Thoracic aorta (tissue), 2 donors: ENCODE data around the gene ERG. TPM values are rescaled to one million over a fixed set of nuclear protein-coding genes. Genes with fewer than 3 reads are reported as not detected.

ENCODE experiments used
- ATAC-seq: fragments of 150-250 bp; one replicate; pipeline ENCODE4 v1.8.0; 2017; ENCODE audit warnings: low read depth; ENCODE audit not compliant: insufficient number of reproducible peaks, low FRiP score
- DNase-seq: peaks from one replicate; pipeline ENCODE4 v3.0.0-alpha.2; 2020; ENCODE audit warnings: low spot score
- H3K27ac ChIP-seq, 2 donors: fragments of 200-600 bp; sonication (generic); 1 replicate in 1 of 2; 2 replicates in 1 of 2; pipeline ENCODE4 v1.5.1; 2016; ENCODE audit warnings: mild to moderate bottlenecking in 2 of 2, moderate library complexity in 2 of 2
- H3K27me3 ChIP-seq: fragments of 200-600 bp; sonication (generic); replicated peaks from 2 replicates; pipeline ENCODE4 v1.6.0; 2016; ENCODE audit warnings: mild to moderate bottlenecking; ENCODE audit not compliant: insufficient read depth
- H3K36me3 ChIP-seq: fragments of 200-600 bp; sonication (generic); one replicate; pipeline ENCODE4 v1.5.1; 2016
- H3K4me1 ChIP-seq, 2 donors: fragments of 200-600 bp; sonication (generic); 1 replicate in 1 of 2; 2 replicates in 1 of 2; pipeline versions ENCODE4 v1.5.1 to v1.6.0; 2016; ENCODE audit warnings: low read depth in 2 of 2, mild to moderate bottlenecking in 1 of 2; ENCODE audit not compliant: control insufficient read depth in 1 of 2
- H3K4me3 ChIP-seq: fragments of 200-600 bp; sonication (generic); 2 replicates; pipeline ENCODE4 v1.5.1; 2016; ENCODE audit warnings: mild to moderate bottlenecking
- H3K9me3 ChIP-seq: fragments of 200-600 bp; sonication (generic); 2 replicates; pipeline ENCODE4 v1.5.1; 2016
- CTCF ChIP-seq: fragments of 200-600 bp; sonication (generic); IDR thresholded peaks from one replicate; pipeline ENCODE4 v1.5.1; 2019; ENCODE audit warnings: antibody characterized with exemption
- total RNA-seq, 2 donors: library from RNA; depleted of rRNA; stranded (reverse); fragments of >200 nt; gene quantifications; one replicate each; pipeline versions ENCODE4 v1.1.0 to v1.2.3, GENCODE V29; 2016

ERG gene
- total RNA-seq, 2 donors from 2014 or later: 40.2 to 177 TPM

- Histone ChIP-seq H3K27ac (no peak overlapping the region), H3K36me3 (no peaks in the 10 kb centered on the region), H3K4me3 (no peak overlapping the region), H3K27me3 (no peaks in the 10 kb centered on the region), H3K9me3 (no peaks in the 10 kb centered on the region), H3K4me1 (peaks cover 10 to 45% of the 10 kb centered on the region in 2 donors)
- DNase-seq: no peak
- ATAC-seq: no peak
- TF ChIP-seq CTCF: no peak
Measured at GRCh38 chr21:38533887-38534286, 35.6 kb upstream of the ERG start.

DNA sequence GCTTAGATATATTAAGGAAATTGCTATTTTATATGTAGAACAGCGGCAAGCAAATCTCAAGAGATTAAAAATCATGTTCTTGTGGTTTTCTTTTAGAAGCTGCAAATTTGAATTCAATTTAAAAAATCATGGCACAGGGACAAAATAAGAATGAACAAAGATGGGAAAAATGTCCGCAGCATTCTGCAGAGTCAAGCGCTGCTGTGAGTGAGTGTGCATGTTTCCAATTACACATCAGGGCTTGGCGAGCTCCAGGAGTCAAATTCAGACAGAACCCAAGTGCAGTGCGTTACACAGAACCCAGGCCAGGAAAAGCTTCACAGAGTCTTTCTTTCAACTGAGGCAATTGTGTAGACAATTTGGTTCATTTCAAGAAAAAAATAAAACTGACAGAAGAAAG, 33.3 kb upstream of the ERG start:
- Histone ChIP-seq H3K27me3 (no peaks in the 10 kb centered on the region), H3K36me3 (no peaks in the 10 kb centered on the region), H3K4me3 (peak overlapping the region; percentile 44), H3K4me1 (peaks cover 3 to 28% of the 10 kb centered on the region in 2 donors), H3K27ac (peak overlapping the region; percentile 36 to 73), H3K9me3 (no peaks in the 10 kb centered on the region)
- DNase-seq: no peak
- TF ChIP-seq CTCF: no peak
- peak; percentile 77 for ATAC-seq

DNA sequence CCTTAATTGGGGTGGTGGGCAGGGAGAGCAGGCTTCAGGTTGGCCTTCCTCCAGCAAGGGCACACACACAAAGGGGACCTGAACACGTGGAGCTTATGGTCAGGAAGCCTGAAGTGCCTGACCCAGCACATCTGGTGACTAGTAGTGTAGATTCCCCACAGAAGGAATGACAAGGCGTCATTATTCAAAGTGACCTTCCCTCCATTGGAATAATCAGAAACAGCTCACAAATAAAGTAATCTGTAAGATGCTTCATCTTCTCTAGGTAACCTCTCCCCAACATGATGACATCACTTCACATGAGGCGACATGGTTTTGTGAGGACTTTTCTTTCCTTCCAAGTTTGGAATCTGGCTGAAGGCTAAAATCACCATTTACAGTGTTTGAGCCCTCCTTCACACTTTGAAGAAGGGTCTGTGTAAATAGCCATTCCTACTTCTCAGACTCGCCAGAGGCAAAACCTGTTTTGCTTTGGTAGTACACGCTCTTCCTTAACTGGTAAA, 32.8 kb upstream of the ERG start:
- TF ChIP-seq CTCF: no peak
- Histone ChIP-seq H3K27me3 (no peaks in the 10 kb centered on the region), H3K4me3 (peak overlapping the region; percentile 44), H3K27ac (peak overlapping the region; percentile 36 to 73), H3K9me3 (no peaks in the 10 kb centered on the region), H3K4me1 (peaks cover 3 to 28% of the 10 kb centered on the region in 2 donors), H3K36me3 (no peaks in the 10 kb centered on the region)
- ATAC-seq (no peak), DNase-seq (no peak)

- no peak for ATAC-seq
- H3K27ac ChIP-seq: no peak overlapping the region
Measured at GRCh38 chr21:38527737-38528136, 29.5 kb upstream of the ERG start.

GRCh38 chr21:38525454-38525853, 27.2 kb upstream of the ERG start:
- DNase-seq: no peak
- peaks cover 13 to 55% of the 10 kb centered on the region in 2 donors for H3K4me1 ChIP-seq
- H3K9me3 ChIP-seq: no peaks in the 10 kb centered on the region
- peak overlapping the region; percentile 5 for H3K4me3 ChIP-seq
- H3K36me3 ChIP-seq: no peaks in the 10 kb centered on the region
- H3K27ac ChIP-seq: peak overlapping the region in 1 of 2 donors; percentile 51
- H3K27me3 ChIP-seq: no peaks in the 10 kb centered on the region
- ATAC-seq: no peak
- TF ChIP-seq CTCF: no peak

More at GRCh38 chr21:38527737-38528136, 29.5 kb upstream of the ERG start:
- Histone ChIP-seq H3K4me3 (no peak overlapping the region), H3K9me3 (no peaks in the 10 kb centered on the region), H3K27me3 (no peaks in the 10 kb centered on the region), H3K36me3 (no peaks in the 10 kb centered on the region), H3K4me1 (peaks cover 11 to 51% of the 10 kb centered on the region in 2 donors)
- TF ChIP-seq CTCF: no peak
- DNase-seq: no peak
